Type B pancreatic cell (in vitro differentiated cells): Measurements from ENCODE around the gene SLC8A1. TPM values are rescaled to one million over a fixed set of nuclear protein-coding genes. Genes with fewer than 3 reads are reported as not detected.

ENCODE experiments used
- DNase-seq: peaks from one replicate; pipeline ENCODE4 v3.0.0; 2021; ENCODE audit warnings: mixed read lengths; ENCODE audit not compliant: unreplicated experiment; ENCODE audit errors: extremely low spot score
- H3K27ac Mint-ChIP-seq: 2 replicates; pipeline ENCODE4 v1.8.0; 2021; ENCODE audit warnings: mild to moderate bottlenecking, mixed read lengths
- H3K27me3 Mint-ChIP-seq: 2 replicates; pipeline ENCODE4 v1.8.0; 2021; ENCODE audit warnings: mixed read lengths
- H3K36me3 Mint-ChIP-seq: 2 replicates; pipeline ENCODE4 v1.8.0; 2021; ENCODE audit warnings: mixed read lengths
- H3K4me1 Mint-ChIP-seq: one replicate; pipeline ENCODE4 v1.8.0; 2021; ENCODE audit warnings: mixed read lengths; ENCODE audit not compliant: unreplicated experiment
- H3K4me3 Mint-ChIP-seq: 2 replicates; pipeline ENCODE4 v1.8.0; 2021; ENCODE audit warnings: mild to moderate bottlenecking, mixed read lengths
- H3K9me3 Mint-ChIP-seq: 2 replicates; pipeline ENCODE4 v1.8.0; 2021; ENCODE audit warnings: mixed read lengths
- CTCF ChIP-seq: fragments of 200-600 bp; sonication (generic); conservative IDR thresholded peaks from 2 replicates; pipeline ENCODE4 v1.5.0; 2021; ENCODE audit warnings: antibody characterized with exemption, mild to moderate bottlenecking
- total RNA-seq: library from RNA; stranded (reverse); gene quantifications from 2 replicates; pipeline ENCODE4 v1.2.1, GENCODE V29; 2021; ENCODE audit warnings: low replicate concordance

SLC8A1 gene
- total RNA-seq, 1 donor from 2014 or later = 42.1 TPM

GRCh38 chr2:40348038-40348437 is 103.9 kb downstream of the SLC8A1 start:
- H3K4me3 Mint-ChIP-seq = no peak overlapping the region
- H3K9me3 Mint-ChIP-seq = no peaks in the 10 kb centered on the region
- H3K27ac Mint-ChIP-seq = no peak overlapping the region
- no peak for TF ChIP-seq CTCF
- H3K4me1 Mint-ChIP-seq = peaks cover 27% of the 10 kb centered on the region
- no peaks in the 10 kb centered on the region for H3K36me3 Mint-ChIP-seq
- H3K27me3 Mint-ChIP-seq = no peaks in the 10 kb centered on the region
- DNase-seq = no peak

DNA sequence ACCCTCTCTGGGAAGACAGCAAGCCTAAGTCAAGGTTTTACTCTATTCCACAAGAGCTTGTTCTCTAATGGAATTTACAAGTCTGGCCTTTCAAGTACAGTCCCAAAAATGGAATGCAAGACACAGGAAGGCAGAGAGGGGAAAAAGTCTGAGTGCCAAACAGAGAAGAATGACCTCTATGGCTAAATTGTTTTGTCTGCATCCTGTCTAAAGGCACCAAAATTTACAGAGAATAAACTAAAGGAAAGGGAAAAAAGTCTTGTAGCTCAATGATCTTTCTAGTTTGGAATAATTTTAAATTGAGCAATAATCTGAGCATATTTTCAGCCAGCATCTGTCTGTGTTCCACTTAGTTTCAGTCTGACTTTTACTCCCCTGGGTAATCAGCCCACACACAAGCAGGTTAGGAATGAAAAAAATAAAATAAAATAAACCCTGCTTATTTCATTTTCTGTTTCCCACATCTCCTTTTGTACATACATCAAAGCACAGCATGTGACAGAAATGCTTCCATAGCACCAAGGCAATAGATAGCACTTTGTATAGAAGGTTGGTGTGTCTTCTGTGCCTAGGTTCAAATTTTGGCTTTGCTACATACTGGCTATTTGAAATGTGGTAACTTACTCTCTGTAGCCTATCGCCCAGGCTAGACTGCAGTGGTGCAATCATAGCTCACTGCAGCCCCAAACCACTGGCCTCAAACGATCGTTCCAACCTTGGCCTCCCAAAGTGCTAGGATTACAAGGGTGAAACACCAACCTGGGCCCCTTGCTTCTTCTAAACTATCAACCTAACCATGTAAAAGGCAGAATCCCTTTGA is 105.1 kb downstream of the SLC8A1 start:
- no peak for DNase-seq
- H3K36me3 Mint-ChIP-seq = no peaks in the 10 kb centered on the region
- TF ChIP-seq CTCF = no peak
- H3K9me3 Mint-ChIP-seq = no peaks in the 10 kb centered on the region
- H3K4me3 Mint-ChIP-seq = no peak overlapping the region
- peaks cover 26% of the 10 kb centered on the region for H3K4me1 Mint-ChIP-seq
- no peak overlapping the region for H3K27ac Mint-ChIP-seq
- H3K27me3 Mint-ChIP-seq = no peaks in the 10 kb centered on the region

- no peak overlapping the region for H3K27ac Mint-ChIP-seq
Measured at GRCh38 chr2:40344364-40344763, 107.5 kb downstream of the SLC8A1 start.

GRCh38 chr2:40343902-40344301 is 108.0 kb downstream of the SLC8A1 start:
- peaks cover 27% of the 10 kb centered on the region for H3K4me1 Mint-ChIP-seq
- no peak overlapping the region for H3K27ac Mint-ChIP-seq
- DNase-seq = no peak

More at GRCh38 chr2:40344364-40344763, 107.5 kb downstream of the SLC8A1 start:
- H3K36me3 Mint-ChIP-seq = no peaks in the 10 kb centered on the region
- peaks cover 26% of the 10 kb centered on the region for H3K4me1 Mint-ChIP-seq
- peaks cover 5% of the 10 kb centered on the region for H3K9me3 Mint-ChIP-seq
- H3K27me3 Mint-ChIP-seq = no peaks in the 10 kb centered on the region
- DNase-seq = no peak
- H3K4me3 Mint-ChIP-seq = no peak overlapping the region
- no peak for TF ChIP-seq CTCF

DNA sequence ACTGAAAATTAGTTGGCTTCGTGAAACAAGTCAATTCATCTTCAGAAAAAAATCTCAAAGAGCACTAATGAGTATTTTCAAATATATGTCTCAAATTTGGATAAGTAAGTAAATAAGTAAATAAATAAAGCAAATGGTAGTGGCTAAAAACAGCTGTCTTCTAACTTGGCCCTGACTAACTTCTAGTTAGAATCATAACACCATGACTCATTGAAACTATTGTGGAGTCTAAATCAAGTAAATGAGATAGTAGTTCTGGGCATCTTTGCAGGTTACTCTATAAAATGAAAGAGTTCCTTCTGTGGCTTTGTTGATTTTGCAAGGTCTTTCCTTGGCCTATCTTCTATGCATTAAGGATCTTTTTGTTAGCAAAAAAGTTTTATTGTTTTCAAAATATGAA is 110.7 kb downstream of the SLC8A1 start:
- H3K9me3 Mint-ChIP-seq = peaks cover 5% of the 10 kb centered on the region
- H3K36me3 Mint-ChIP-seq = no peaks in the 10 kb centered on the region
- H3K27me3 Mint-ChIP-seq = no peaks in the 10 kb centered on the region
- peaks cover 7% of the 10 kb centered on the region for H3K4me1 Mint-ChIP-seq
- no peak for TF ChIP-seq CTCF
- no peak overlapping the region for H3K4me3 Mint-ChIP-seq
- no peak overlapping the region for H3K27ac Mint-ChIP-seq
- DNase-seq = no peak

More at GRCh38 chr2:40343902-40344301, 108.0 kb downstream of the SLC8A1 start:
- no peak for TF ChIP-seq CTCF
- peaks cover 5% of the 10 kb centered on the region for H3K9me3 Mint-ChIP-seq
- no peak overlapping the region for H3K4me3 Mint-ChIP-seq
- H3K27me3 Mint-ChIP-seq = no peaks in the 10 kb centered on the region
- H3K36me3 Mint-ChIP-seq = no peaks in the 10 kb centered on the region
